HepG2 (cell line): ENCODE data around the gene DPY30. TPM values are rescaled to one million over a fixed set of nuclear protein-coding genes. Genes with fewer than 3 reads are reported as not detected.

Experiments used
- NCOR1 ChIP-seq: fragments of 200-600 bp; sonication (generic); IDR thresholded peaks from 2 replicates; pipeline ENCODE4 v1.7.0; 2017; ENCODE audit warnings: antibody characterized with exemption, low read length, borderline replicate concordance
- RELA ChIP-seq: sonication (generic); formaldehyde crosslinking; IDR thresholded peaks from 2 replicates; pipeline ENCODE4 v1.4.0; 2020; ENCODE audit warnings: missing genetic modification reagents
- SMAD3 ChIP-seq: sonication (generic); formaldehyde crosslinking; IDR thresholded peaks from 2 replicates; pipeline ENCODE4 v1.4.0; 2020; ENCODE audit warnings: missing genetic modification reagents
- SOX5 ChIP-seq: IDR thresholded peaks from 2 replicates; pipeline ENCODE4 v1.6.1; 2016; ENCODE audit warnings: borderline replicate concordance
- TARDBP ChIP-seq: sonication (generic); formaldehyde crosslinking; IDR thresholded peaks from 2 replicates; pipeline ENCODE4 v1.8.0; 2022; ENCODE audit warnings: mild to moderate bottlenecking, missing genetic modification reagents
- TMF1 ChIP-seq: sonication (generic); formaldehyde crosslinking; IDR thresholded peaks from 2 replicates; pipeline ENCODE4 v1.8.1; 2022; ENCODE audit warnings: low read depth, missing genetic modification reagents
- ZMYM3 ChIP-seq: sonication (generic); formaldehyde crosslinking; IDR thresholded peaks from 2 replicates; pipeline ENCODE4 v1.5.1; 2020; ENCODE audit warnings: mild to moderate bottlenecking, missing genetic modification reagents
- ZNF589 ChIP-seq: sonication (generic); formaldehyde crosslinking; conservative IDR thresholded peaks from 2 replicates; pipeline ENCODE4 v1.8.0; 2022; ENCODE audit warnings: mild to moderate bottlenecking, moderate library complexity, missing genetic modification reagents
- ZNF607 ChIP-seq: sonication (generic); formaldehyde crosslinking; IDR thresholded peaks from 2 replicates; pipeline ENCODE4 v1.5.1; 2020; ENCODE audit warnings: missing genetic modification reagents, mild to moderate bottlenecking, borderline replicate concordance
- polyA plus RNA-seq, 8 experiments: library from polyadenylated mRNA; depleted of rRNA in 3 of 8; stranded (reverse) in 7 of 8; unstranded in 1 of 8; fragments of >200 nt; fragmentation: Illumina TruSeq in 4 of 8; extraction: Trizol in 4 of 8; gene quantifications; 2 replicates each; pipeline versions ENCODE4 v1.2.1 to v1.2.3, GENCODE V29; 2011 to 2016; ENCODE audit warnings: low read depth in 4 of 8, missing spikeins in 1 of 8, mixed read lengths in 1 of 8; ENCODE audit not compliant: insufficient read depth in 1 of 8
- total RNA-seq, 5 experiments: library from RNA; depleted of rRNA; stranded (reverse); fragments of >200 nt; fragmentation: Illumina TruSeq; extraction: Trizol; gene quantifications; 2 replicates each; pipeline ENCODE4 v1.2.3, GENCODE V29; 2016; ENCODE audit warnings: low read depth in 1 of 5
- TF ChIP-seq, protein P1 (sequence below): sonication (generic); formaldehyde crosslinking; IDR thresholded peaks from 2 replicates; pipeline ENCODE4 v1.4.0; 2020; ENCODE audit warnings: mild to moderate bottlenecking, missing genetic modification reagents
- TF ChIP-seq, protein P2 (sequence below): sonication (generic); formaldehyde crosslinking; IDR thresholded peaks from 2 replicates; pipeline ENCODE4 v1.5.0; 2020; ENCODE audit warnings: mild to moderate bottlenecking, missing genetic modification reagents, borderline replicate concordance
- TF ChIP-seq, protein P3 (sequence below): sonication (generic); formaldehyde crosslinking; IDR thresholded peaks from 2 replicates; pipeline ENCODE4 v1.8.1; 2023; ENCODE audit warnings: missing genetic modification reagents, inconsistent platforms, borderline replicate concordance

DPY30 gene
- total and polyA plus RNA-seq, 2 of the 13 experiments (the other 11 are each of a cell fraction or from before 2014, with no cell fraction given) = 98.1 to 118 TPM

DNA sequence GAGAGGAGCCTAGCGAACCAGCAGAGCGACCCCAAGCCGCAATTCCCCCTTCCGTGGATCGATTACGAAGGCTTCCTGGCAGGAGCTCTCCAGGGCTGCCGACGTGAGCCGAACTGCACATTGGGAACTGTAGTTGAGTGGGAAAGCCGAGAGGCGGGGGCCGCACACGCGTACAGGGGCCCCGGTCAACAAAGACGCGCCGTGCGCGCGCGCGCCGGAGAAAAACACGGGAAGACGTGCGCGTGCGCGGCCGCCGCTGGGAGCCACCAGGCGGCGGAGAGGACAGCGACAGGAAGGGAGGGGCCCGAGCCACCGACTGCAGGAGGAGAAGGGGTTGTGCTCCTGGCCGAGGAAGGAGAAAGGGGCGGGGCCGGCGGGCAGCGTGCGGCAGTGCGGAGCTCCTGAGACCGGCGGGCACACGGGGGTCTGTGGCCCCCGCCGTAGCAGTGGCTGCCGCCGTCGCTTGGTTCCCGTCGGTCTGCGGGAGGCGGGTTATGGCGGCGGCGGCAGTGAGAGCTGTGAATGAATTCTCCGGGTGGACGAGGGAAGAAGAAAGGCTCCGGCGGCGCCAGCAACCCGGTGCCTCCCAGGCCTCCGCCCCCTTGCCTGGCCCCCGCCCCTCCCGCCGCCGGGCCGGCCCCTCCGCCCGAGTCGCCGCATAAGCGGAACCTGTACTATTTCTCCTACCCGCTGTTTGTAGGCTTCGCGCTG lies 23.9 kb upstream of the DPY30 start, which contains the start of gene SPAST (continued):
- no peak for TF ChIP-seq TMF1
- TF ChIP-seq SMAD3 (CRISPR knock-in tag) = peak; percentile 93
- peak; percentile 75 for TF ChIP-seq ZMYM3 (CRISPR knock-in tag)
- no peak for TF ChIP-seq RELA (CRISPR knock-in tag)
- TF ChIP-seq, protein P1, sequence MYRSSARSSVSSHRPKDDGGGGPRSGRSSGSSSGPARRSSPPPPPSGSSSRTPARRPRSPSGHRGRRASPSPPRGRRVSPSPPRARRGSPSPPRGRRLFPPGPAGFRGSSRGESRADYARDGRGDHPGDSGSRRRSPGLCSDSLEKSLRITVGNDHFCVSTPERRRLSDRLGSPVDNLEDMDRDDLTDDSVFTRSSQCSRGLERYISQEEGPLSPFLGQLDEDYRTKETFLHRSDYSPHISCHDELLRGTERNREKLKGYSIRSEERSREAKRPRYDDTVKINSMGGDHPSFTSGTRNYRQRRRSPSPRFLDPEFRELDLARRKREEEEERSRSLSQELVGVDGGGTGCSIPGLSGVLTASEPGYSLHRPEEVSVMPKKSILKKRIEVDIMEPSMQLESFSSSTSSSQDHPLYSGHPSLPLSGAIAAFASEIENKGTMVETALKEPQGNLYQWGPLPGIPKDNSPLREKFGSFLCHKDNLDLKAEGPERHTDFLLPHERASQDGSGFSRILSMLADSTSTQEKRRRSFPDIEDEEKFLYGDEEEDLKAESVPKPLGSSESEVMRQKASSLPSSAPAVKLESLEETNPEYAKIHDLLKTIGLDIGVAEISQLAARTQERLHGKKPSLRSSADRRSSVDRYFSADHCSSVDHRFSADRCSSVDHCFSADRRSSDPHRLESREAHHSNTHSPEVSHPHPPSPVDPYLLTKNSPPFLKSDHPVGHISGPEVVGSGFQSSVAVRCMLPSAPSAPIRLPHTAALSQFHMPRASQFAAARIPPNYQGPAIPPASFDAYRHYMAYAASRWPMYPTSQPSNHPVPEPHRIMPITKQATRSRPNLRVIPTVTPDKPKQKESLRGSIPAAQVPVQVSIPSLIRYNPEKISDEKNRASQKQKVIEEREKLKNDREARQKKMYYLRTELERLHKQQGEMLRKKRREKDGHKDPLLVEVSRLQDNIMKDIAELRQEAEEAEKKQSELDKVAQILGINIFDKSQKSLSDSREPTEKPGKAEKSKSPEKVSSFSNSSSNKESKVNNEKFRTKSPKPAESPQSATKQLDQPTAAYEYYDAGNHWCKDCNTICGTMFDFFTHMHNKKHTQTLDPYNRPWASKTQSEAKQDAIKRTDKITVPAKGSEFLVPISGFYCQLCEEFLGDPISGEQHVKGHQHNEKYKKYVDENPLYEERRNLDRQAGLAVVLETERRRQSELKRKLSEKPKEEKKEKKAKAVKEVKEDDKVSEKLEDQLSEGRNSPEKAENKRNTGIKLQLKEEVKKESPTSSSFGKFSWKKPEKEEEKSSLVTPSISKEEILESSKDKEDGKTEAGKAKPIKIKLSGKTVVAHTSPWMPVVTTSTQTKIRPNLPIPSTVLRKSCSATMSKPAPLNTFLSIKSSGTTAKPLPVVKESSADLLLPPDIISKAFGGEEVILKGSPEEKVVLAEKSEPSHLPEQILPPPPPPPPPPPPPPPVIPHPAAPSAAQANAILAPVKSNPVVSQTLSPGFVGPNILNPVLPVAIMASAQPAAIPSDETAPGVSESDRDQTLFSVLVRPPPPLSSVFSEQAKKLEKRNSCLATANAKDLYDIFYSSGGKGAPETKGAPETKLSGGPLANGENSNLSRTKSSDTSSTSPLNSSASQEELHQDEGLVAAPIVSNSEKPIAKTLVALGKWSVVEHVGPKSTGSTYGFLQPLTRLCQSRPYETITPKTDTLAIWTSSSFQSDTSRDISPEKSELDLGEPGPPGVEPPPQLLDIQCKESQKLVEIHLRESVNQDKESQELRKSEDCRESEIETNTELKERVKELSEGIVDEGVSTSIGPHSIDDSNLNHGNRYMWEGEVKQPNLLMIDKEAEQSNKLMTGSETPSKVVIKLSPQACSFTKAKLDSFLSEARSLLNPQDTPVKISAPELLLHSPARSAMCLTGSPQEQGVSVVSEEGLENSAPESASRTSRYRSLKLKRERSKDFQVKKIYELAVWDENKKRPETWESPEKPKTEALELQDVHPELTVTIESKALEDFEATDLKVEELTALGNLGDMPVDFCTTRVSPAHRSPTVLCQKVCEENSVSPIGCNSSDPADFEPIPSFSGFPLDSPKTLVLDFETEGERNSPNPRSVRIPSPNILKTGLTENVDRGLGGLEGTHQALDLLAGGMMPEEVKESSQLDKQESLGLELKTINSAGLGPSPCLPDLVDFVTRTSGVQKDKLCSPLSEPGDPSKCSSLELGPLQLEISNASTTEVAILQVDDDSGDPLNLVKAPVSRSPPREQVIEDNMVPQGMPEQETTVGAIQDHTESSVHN (CRISPR knock-in tag) = no peak
- TF ChIP-seq, protein P2, sequence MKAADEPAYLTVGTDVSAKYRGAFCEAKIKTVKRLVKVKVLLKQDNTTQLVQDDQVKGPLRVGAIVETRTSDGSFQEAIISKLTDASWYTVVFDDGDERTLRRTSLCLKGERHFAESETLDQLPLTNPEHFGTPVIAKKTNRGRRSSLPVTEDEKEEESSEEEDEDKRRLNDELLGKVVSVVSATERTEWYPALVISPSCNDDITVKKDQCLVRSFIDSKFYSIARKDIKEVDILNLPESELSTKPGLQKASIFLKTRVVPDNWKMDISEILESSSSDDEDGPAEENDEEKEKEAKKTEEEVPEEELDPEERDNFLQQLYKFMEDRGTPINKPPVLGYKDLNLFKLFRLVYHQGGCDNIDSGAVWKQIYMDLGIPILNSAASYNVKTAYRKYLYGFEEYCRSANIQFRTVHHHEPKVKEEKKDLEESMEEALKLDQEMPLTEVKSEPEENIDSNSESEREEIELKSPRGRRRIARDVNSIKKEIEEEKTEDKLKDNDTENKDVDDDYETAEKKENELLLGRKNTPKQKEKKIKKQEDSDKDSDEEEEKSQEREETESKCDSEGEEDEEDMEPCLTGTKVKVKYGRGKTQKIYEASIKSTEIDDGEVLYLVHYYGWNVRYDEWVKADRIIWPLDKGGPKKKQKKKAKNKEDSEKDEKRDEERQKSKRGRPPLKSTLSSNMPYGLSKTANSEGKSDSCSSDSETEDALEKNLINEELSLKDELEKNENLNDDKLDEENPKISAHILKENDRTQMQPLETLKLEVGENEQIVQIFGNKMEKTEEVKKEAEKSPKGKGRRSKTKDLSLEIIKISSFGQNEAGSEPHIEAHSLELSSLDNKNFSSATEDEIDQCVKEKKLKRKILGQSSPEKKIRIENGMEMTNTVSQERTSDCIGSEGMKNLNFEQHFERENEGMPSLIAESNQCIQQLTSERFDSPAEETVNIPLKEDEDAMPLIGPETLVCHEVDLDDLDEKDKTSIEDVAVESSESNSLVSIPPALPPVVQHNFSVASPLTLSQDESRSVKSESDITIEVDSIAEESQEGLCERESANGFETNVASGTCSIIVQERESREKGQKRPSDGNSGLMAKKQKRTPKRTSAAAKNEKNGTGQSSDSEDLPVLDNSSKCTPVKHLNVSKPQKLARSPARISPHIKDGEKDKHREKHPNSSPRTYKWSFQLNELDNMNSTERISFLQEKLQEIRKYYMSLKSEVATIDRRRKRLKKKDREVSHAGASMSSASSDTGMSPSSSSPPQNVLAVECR (CRISPR knock-in tag) = peak; percentile 91
- TF ChIP-seq ZNF589 (CRISPR knock-in tag) = no peak
- TF ChIP-seq SOX5 = peak; percentile 87
- TF ChIP-seq, protein P3, sequence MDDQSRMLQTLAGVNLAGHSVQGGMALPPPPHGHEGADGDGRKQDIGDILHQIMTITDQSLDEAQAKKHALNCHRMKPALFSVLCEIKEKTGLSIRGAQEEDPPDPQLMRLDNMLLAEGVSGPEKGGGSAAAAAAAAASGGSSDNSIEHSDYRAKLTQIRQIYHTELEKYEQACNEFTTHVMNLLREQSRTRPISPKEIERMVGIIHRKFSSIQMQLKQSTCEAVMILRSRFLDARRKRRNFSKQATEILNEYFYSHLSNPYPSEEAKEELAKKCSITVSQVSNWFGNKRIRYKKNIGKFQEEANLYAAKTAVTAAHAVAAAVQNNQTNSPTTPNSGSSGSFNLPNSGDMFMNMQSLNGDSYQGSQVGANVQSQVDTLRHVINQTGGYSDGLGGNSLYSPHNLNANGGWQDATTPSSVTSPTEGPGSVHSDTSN (CRISPR knock-in tag) = peak; percentile 70; the same call in 1 of the 2 replicates
- peak; percentile 65; the same call in 1 of the 2 replicates for TF ChIP-seq ZNF607 (CRISPR knock-in tag)
- peak; percentile 63; the same call in 1 of the 2 replicates for TF ChIP-seq NCOR1
- TF ChIP-seq TARDBP (CRISPR knock-in tag) = peak; percentile 84; the same call in 1 of the 2 replicates
